HG02938 (cell line): ENCODE measurements around the gene HMCN2.

Source experiments
- ATAC-seq: cut with Tn5 transposase; IDR thresholded peaks from one replicate; pipeline ENCODE4 v1.9.1; 2021; ENCODE audit warnings: mild to moderate bottlenecking, moderate library complexity; ENCODE audit not compliant: unreplicated experiment

The HMCN2 gene

DNA sequence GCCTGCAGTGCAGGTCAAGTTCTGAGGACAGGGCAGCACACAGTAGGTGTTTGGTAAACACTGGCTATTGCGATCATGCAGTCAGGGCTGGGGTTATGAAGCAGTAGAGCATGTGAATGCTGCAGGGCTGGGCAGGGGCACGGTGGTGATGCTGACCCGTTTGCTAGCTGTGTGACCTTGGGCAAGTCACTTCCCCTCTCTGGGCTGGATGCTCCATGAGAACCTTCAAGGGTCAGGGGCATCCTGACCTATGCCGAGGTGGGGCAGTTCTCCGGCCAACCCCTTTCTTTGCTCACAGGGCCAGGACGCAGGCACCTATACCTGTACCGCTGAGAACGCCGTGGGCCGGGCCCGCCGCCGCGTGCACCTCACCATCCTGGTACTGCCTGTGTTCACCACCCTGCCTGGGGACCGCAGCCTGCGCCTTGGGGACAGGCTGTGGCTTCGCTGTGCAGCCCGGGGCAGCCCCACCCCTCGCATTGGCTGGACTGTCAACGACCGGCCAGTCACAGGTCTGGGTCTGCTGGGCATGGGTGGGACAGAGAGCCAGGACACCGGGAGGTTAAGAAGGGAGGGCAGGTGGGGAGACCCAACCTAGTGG is 140.2 kb downstream of the HMCN2 start:
- ATAC-seq: no peak

DNA sequence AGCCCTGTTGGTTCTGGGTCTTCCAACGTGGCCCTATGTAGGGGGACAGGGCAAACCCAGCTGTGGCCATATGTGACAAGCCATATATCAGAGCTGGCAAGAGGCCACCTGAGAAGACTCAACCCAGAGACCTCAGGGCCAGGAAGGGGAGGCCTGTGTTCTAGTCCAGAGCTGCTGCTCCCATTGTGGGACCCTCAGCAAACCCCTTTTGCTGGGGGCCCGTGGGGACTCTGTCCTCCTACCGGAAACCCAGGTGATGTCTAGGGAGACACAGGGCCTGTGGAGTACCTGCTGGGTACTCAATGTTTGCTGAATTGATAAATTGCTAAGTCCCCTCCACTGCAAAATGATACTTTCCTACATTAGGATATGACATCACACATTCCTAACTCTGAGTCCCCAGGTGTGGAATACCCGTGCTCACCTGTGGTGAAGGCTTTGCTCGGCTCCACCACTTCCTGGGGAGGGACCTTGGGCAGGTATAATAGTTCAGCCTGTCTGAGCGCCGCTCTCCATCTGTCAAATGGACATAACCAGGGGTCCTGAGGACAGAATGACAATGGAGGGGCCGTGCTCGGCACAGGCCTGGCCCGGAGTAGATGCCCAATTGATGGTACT is 140.8 kb downstream of the HMCN2 start:
- no peak for ATAC-seq

DNA sequence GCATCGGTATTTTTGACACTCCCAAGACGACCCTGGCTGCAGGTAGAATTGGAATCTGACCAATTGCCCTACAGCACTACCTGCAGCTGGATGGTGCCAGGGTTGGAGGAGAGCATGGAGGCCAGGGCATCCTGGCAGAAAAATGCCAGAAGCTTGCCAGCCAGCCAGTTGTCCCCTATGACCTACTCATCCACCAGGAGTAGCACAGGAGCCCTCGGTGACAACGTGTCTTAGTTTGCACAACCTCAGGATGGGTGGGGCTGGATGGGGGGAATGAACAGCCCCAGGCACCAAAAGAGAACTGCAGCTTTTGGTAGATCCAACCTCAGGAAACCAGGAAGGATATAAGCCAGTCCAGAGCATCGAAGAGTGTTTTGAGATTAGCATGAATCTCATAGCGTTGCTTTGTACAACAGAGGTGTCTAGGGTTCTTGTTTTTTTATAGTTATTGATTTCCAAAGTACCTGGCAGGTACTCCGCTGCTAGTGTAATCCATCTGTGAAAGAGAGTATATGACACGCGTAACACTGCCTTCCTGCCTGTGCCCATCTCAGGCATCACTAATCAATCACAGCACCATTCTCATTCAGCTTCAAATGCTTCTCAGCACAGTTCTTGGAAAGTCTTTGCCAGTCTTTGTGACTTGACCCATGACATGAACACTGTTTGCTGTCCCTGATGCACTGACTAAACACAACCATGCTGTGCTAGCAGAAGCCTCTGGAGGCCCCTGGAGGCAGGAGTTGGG is 142.5 kb downstream of the HMCN2 start:
- ATAC-seq: no peak

DNA sequence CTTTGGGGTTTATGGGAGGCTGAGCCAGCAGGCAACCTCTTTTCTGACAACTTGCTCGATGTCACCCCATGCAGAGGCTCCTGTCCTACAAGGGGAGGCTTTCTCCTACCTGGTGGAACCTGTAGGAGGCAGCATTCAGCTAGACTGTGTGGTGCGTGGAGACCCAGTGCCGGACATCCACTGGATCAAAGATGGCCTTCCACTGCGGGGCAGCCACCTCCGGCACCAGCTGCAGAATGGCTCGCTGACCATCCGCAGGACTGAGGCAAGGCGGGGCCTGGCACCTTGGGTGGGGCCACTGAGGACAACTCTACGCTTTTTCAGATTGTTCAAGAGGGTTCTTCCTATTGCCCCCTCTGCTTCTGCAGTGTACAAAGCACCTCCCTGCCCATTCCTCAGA is 143.1 kb downstream of the HMCN2 start:
- ATAC-seq: no peak

DNA sequence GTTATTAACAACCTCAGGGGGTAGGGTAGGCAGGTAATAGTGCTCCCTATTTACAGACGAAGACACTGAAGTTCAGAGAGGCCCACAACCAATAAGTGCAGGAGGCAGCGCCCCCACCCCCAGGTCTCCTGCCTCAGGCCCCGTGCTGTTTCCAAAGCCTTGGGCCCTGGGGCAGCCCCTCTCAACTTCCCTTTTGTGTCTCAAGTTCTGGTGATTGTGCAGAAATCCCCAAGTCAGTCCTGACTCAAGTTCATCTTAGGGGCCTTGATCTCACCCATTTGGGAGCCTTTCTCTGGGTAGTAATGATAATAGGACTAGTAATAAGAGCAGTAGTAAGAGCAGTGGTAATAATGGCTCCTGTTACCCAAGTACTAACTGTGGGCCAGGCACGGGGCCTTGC is 143.7 kb downstream of the HMCN2 start:
- ATAC-seq: no peak

DNA sequence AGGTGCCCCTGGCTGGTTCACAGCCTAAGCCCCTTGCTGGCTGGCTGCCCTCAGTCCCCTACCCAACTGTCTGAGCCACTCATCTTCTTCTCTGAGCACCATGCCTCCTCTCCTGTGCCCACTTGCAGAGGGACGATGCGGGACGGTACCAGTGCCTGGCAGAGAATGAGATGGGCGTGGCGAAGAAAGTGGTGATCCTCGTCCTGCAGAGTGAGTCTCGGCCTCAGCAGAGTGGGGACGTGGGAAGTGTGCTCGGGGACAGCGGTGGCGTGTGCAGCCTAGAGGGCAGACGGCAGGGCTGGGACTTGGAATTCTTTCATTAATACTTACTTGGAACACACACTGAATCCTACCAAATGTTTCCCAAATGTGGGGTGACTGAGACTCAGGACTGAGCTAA is 144.9 kb downstream of the HMCN2 start:
- ATAC-seq: no peak

DNA sequence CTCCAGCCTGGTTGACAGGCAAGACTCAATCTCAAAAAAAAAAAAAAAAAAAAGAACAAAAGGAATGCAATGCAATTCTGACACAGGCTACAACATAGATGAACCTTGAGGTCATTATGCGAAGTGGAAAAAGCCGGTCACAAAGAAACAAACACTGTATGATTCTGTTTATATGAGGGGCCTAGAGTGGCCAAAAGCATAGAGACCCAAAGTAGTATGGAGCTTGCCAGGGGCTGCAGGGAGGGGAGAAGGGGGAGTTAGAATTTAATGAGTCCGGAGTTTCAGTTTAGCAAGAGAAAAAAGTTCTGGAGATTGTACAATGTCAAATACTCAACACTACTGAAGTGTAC is 146.0 kb downstream of the HMCN2 start:
- ATAC-seq: no peak

DNA sequence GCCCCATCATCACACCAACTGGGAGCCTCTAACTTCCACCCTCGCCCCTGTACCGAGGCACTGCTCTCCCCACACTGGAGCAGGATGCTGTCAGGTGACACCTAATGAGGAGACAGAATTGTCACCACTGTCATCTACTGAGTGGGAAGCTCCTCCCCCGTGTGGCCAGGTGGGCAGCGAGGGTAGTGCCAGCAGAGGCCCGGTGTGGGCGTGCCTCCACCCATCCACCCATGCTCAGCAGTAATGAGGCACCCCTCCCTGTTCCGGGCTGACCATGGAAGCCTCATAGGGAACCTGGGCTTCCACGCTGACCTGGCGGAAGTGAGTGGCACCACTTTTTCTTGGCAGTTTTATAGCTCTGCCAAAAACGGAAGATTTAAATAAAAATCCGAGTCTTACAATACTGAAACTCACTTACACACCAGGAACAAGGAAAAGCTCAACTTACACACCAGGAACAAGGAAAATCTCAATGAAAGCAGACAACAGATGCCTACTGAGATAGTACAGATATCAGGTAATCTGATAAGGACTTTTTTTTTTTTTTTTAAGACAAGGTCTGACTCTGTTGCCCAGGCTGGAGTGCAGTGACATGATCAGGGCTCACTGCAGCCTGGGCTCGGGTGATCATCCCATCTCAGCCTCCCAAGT is 148.6 kb downstream of the HMCN2 start:
- no peak for ATAC-seq

DNA sequence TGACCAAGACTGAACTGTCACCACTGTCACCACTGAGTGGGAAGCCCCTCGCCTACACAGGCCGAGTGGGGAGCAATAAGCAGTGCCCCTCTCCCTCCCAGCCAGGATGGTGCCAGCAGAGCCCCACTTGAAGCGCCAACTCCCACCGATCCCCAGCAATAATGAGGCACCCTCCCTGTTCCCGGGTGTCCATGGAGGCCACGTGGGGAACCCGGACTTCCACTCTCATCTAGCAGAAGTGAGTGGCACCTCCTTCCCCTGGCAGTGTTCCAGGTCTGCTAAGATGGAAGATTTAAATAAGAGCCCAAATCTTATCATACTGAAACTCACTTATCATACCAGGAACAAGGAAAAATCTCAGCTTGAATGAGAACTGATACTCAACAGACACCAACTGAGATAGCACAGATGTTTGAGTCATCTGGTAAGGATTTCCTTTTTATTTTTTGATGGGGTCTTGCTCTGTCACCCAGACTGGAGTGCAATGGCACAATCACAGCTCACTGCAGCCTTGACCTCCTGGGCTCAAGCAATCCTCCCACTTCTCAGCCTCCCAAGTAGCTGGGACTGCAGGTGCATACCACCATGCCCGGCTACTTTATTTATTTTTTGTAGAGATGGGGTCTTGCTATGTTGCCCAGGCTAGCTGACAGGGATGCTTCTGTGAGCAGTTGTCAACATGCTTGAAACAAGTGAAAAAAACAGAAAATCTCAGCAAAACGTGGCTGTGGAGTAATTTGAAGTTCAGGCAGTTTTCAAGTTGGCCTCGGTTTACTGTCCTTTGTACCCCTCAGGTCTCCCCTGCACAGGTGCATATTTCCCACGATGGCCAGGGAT is 149.6 kb downstream of the HMCN2 start:
- no peak for ATAC-seq

DNA sequence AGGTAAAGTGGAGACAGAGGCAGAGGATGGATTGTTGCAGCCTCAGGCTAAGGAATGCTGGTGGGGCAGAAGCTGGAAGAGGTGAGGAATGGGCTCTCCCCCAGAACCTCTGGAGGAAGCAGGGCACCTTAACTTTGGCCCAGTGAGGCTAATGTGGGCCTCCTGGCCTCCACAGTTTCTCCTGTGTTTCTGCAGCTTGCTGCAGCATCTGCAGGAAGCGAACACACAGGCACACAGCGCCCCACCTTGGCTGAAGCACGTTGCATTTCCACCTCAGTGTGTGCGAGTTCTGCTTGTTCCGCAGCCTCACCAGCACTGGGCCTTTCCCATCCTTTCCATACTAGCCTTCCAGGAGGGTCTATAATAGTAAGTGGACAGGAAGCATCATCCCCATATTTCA is 152.0 kb downstream of the HMCN2 start:
- ATAC-seq: no peak

DNA sequence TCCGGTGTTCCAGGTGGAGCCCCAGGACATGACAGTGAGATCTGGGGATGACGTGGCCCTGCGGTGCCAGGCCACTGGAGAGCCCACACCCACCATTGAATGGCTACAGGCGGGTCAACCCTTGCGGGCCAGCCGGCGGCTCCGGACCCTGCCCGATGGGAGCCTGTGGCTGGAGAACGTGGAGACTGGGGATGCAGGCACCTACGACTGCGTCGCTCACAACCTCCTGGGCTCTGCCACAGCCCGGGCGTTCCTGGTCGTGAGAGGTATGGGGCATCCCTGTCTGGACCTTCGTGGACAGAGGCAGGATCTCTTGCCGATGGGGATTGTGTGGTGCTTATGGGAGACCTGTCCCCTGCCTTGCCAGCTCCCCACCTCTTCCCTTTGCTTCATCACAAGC is 153.2 kb downstream of the HMCN2 start:
- no peak for ATAC-seq

DNA sequence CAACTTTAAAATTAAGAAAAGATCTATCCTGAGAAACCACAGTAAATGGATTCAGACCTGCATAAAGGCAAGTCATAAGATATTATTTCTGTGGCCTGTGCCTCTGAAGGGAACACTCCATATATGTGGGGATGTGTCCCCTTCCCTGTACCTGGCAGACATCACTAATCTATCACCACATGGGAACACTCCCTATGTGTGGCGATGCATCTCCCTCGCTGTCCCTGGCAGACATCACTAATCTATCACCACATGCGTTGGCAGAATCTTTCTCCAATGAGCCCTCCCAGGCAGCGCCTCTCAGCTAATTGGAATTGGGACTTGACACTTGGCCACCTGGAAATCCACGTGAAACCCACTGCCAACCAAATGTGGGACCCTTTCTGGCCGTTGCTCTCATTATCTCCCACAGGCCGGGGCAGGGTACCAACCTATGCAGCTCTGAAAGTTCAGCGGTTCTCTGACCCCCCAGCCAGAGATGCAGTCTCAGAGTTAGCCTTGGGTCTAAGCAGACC is 154.0 kb downstream of the HMCN2 start:
- no peak for ATAC-seq

DNA sequence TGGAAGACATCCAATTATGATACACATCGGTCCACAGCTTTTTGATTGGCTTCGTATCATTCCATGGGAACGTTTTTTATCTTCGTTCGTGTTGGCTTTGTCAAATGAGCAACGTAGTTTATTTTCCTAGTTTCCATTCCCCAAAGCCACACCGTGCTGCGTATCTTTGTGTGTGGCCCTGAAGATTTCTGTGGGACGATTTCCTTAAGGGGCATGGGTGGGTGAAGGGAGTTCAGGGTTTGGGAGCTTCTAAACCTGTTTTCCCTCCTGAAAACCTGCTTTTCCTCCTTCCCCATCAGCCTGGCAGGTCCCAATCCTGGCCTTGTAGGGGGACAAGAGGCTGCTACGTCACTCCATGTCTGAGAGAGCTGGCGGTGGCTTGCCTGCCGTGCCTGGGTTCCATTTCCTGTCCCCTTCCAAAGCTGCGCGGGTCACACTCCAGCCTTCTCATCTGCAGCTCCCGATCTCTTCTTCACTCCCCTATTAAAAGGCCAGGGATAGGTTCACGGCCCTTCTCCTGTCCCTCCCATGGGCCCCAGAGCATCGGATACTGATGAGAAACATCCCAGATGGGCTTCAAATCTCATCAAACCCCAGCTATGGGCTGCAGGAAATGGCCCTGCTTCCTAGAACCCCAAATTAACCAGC is 155.7 kb downstream of the HMCN2 start:
- no peak for ATAC-seq

DNA sequence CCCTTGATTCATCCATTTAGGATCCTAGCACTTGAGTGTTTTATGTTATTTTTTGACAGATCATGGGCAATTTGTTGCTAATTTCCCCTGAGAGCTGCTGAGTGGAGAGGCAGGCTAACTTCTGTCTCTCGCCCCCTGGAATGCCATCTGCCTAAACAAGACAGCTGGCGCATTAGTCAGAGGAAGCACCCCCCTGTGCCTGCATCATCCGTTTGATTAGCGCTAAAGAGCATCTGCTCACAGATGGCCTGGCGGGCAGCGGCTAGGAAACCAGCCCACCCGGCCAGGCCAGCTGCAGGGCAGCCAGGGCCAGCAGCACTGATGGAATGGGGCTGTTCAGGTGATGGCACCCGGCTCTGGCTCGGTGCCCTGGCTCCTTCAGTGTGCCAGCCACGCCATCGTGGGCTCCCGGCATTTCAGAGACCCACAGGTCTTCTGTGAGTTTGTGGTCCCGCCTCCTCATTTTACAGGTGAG is 156.3 kb downstream of the HMCN2 start:
- no peak for ATAC-seq

DNA sequence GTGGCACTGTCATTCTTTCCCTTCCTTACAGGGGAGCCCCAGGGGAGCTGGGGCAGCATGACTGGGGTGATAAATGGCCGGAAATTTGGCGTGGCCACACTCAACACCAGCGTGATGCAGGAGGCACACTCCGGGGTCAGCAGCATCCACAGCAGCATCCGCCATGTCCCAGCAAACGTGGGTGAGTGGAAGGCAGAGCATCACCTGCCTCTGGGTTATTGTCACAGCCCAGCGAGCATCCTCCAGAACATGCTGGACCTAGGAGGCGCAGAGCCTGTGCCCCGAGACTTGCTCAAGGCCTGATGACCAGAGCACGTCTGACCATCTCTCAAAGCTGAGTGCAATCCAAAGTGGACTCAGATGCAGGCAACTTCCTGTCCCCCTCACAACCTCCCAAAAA is 157.0 kb downstream of the HMCN2 start:
- no peak for ATAC-seq

DNA sequence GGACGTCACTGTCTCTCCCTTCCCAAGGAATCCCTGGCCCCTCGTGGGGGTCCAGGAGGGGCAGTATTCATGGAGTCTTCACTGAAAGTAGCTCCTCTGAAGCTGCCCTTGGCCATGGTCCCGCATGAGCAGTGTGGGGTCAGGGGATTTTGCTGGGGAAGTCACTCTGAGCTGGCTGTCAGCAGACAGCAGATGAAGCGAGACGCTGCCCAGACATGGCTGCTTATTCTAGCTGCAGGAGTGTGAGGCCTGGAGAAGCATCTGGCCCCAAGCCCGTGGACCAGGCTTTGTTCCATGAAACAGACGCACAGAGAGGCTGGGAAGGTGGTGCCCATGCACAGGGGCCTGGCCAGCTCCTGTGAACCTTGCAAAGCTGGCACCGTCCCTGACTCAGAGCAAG is 157.7 kb downstream of the HMCN2 start:
- no peak for ATAC-seq

DNA sequence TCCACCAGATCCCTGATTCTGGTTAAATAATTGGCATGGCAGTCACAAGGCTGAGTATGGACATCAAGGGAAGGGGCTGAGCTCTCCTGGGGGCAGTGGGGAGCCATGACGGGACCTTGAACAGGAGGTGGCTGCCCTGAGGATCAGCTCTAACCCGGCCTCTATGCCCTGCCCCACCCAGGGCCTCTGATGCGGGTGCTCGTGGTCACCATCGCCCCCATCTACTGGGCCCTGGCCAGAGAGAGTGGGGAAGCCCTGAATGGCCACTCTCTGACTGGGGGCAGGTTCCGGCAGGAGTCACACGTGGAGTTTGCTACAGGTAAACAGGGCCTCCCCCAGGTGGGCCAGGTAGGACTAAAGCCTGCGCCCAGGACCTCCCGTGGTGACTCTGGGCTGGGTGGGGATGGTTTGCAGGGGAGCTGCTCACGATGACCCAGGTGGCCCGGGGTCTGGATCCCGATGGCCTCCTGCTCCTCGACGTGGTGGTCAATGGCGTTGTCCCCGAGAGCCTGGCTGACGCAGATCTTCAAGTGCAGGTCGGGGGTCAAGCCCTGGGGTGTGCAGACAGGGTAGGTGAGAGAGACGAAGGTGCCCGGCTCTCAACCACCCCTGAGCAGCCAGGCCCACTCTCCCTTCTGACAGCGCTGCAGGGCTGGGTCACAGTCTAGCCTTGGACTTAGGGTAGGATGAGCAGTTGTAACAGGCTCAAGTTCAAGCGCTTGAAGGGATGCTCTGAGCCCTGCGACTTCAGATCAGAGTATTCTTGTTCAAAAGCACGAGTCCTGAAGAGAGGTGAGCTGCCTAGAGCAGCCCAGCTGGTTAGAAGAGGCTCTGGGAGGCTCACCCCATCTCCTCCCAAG is 159.3 kb downstream of the HMCN2 start:
- ATAC-seq: no peak

DNA sequence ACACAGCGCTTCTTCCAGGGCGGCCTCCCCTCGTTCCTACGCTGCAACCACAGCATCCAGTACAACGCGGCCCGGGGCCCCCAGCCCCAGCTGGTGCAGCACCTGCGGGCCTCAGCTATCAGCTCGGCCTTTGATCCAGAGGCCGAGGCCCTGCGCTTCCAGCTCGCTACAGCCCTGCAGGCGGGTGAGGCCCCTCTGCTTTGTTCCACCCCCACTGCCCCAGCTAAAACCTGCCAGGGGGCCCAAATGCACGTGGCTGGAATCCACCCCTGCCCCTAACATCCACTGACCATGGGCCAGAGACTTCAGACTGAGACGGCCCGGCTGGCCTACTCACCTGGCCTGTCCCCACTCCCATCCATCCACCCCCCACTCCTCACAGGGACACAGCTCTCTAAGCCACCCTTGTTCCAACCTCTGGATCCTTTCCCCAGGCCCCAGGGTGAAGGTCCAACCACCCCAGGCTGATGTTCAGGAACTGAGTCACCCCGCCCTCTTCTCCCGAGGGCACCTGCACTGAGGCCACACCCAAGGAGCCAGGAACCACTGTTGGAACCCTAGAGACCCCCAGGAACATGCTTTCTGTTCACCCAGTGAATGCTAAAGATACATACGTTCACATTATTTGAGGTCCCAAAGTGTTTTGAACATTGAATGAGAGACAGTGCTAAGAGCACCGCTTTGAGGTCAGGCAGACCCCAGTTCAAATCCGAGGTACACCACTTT is 160.3 kb downstream of the HMCN2 start:
- no peak for ATAC-seq

DNA sequence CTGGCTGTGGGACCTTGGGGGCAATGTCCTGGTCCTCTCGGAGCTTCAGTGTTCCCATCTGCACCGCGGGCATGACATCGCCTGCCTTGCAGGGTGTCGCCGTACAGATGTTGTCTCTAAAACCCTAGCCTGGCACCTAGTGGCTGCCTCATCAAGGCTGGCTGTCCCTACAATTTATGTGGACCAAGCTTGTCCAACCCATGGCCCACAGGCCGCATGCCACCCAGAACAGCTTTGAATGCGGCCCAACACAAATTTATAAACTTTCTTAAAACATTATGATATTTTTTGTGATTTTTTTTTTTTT is 160.9 kb downstream of the HMCN2 start:
- no peak for ATAC-seq
